Measurements from ENCODE around the gene ETV6. TPM values are rescaled to one million over a fixed set of nuclear protein-coding genes. Genes with fewer than 3 reads are reported as not detected.

Gene ETV6
- total RNA-seq, 4 donors from 2014 or later = 17.7 to 27.1 (median 25.0) TPM

GRCh38 chr12:11658791-11659190 is 9.3 kb downstream of the ETV6 start:
- DNase-seq (ENCODE audit: low spot score in 2 of 2) = no peak
- WGBS, 2 donors = 67 to 73% methylated on average over 2 of the region's 2 CpGs
- TF ChIP-seq CTCF (IDR thresholded peaks at IDR 0.05) (no peak), POLR2A (IDR thresholded peaks at IDR 0.05) (no peak)
- intact Hi-C loops (cut with DNase I; ENCODE audit: low total_unique reads) = no loop called here
- H3K4me3 ChIP-seq (ENCODE audit: low read depth, poor library complexity, severe bottlenecking) = no peak overlapping the region

- 95 to 96% methylated on average over 1 of the region's 1 CpG for WGBS, 2 donors
- intact Hi-C loops (cut with DNase I; ENCODE audit: low total_unique reads) = no loop called here
- DNase-seq (ENCODE audit: low spot score in 2 of 2) = no peak
- H3K4me3 ChIP-seq (ENCODE audit: low read depth, poor library complexity, severe bottlenecking) = no peak overlapping the region
- TF ChIP-seq POLR2A (IDR thresholded peaks at IDR 0.05) = no peak
- TF ChIP-seq CTCF (IDR thresholded peaks at IDR 0.05) = no peak
These were observed 11.2 kb downstream of the ETV6 start for GRCh38 chr12:11660624-11661023.

GRCh38 chr12:11661491-11662089 is 12.1 kb downstream of the ETV6 start:
- no peak for DNase-seq (ENCODE audit: low spot score in 2 of 2)
- 60 to 62% methylated on average over 8 of the region's 8 CpGs for WGBS, 2 donors
- TF ChIP-seq CTCF (IDR thresholded peaks at IDR 0.05) = no peak
- TF ChIP-seq POLR2A (IDR thresholded peaks at IDR 0.05) = no peak
- intact Hi-C loops (cut with DNase I; ENCODE audit: low total_unique reads) = no loop called here
- H3K4me3 ChIP-seq (ENCODE audit: low read depth, poor library complexity, severe bottlenecking) = no peak overlapping the region

GRCh38 chr12:11662369-11662768 is 12.9 kb downstream of the ETV6 start:
- H3K4me3 ChIP-seq (ENCODE audit: low read depth, poor library complexity, severe bottlenecking) = no peak overlapping the region
- intact Hi-C loops (cut with DNase I; ENCODE audit: low total_unique reads) = no loop called here
- 92 to 99% methylated on average over 3 of the region's 3 CpGs for WGBS, 2 donors
- no peak for DNase-seq (ENCODE audit: low spot score in 2 of 2)
- TF ChIP-seq POLR2A (IDR thresholded peaks at IDR 0.05) = no peak
- TF ChIP-seq CTCF (IDR thresholded peaks at IDR 0.05) = no peak

GRCh38 chr12:11663130-11663529 is 13.7 kb downstream of the ETV6 start:
- no peak overlapping the region for H3K4me3 ChIP-seq (ENCODE audit: low read depth, poor library complexity, severe bottlenecking)
- DNase-seq (ENCODE audit: low spot score in 2 of 2) = no peak
- 81 to 85% methylated on average over 7 of the region's 7 CpGs for WGBS, 2 donors
- intact Hi-C loops (cut with DNase I; ENCODE audit: low total_unique reads) = no loop called here
- TF ChIP-seq CTCF (IDR thresholded peaks at IDR 0.05) = no peak
- TF ChIP-seq POLR2A (IDR thresholded peaks at IDR 0.05) = no peak

- WGBS, 2 donors = 90 to 92% methylated on average over 3 of the region's 3 CpGs
- intact Hi-C loops (cut with DNase I; ENCODE audit: low total_unique reads) = no loop called here
These were observed 14.6 kb downstream of the ETV6 start for GRCh38 chr12:11664101-11664500.

More at GRCh38 chr12:11664101-11664500, 14.6 kb downstream of the ETV6 start:
- no peak overlapping the region for H3K4me3 ChIP-seq (ENCODE audit: low read depth, poor library complexity, severe bottlenecking)
- DNase-seq (ENCODE audit: low spot score in 2 of 2) = no peak
- TF ChIP-seq CTCF (IDR thresholded peaks at IDR 0.05) (no peak), POLR2A (IDR thresholded peaks at IDR 0.05) (no peak)

Data from lower leg skin (tissue), 4 donors.